H1 (cell line): ENCODE results near the gene C1orf21. TPM values are rescaled to one million over a fixed set of nuclear protein-coding genes. Genes with fewer than 3 reads are reported as not detected.
A peak's percentile ranks its signal among the peaks of the same experiment; 100 is the strongest.

Experiments
- EP300 ChIP-seq, 2 experiments: IDR thresholded peaks; 1 replicate in 1 of 2; 2 replicates in 1 of 2; pipeline ENCODE4 v1.6.1; 2011 to 2012; ENCODE audit warnings: low read depth in 2 of 2, low read length in 2 of 2, mild to moderate bottlenecking in 2 of 2, borderline replicate concordance in 1 of 2, inconsistent platforms in 1 of 2, moderate library complexity in 1 of 2
- GABPA ChIP-seq: IDR thresholded peaks from 2 replicates; pipeline ENCODE4 v1.6.1; 2011; ENCODE audit warnings: mild to moderate bottlenecking, low read length, moderate library complexity, borderline replicate concordance; ENCODE audit not compliant: insufficient read depth
- GTF2F1 ChIP-seq: IDR thresholded peaks from 2 replicates; pipeline ENCODE4 v1.6.1; 2012; ENCODE audit warnings: low read depth, low read length, improper control_type of control experiment, borderline replicate concordance
- NANOG ChIP-seq: IDR thresholded peaks from 2 replicates; pipeline ENCODE4 v1.6.1; 2011; ENCODE audit warnings: low read length, low read depth, mild to moderate bottlenecking, inconsistent platforms; ENCODE audit not compliant: insufficient read depth, poor library complexity, severe bottlenecking
- NRF1 ChIP-seq: IDR thresholded peaks from 2 replicates; pipeline ENCODE4 v1.6.1; 2011; ENCODE audit warnings: mild to moderate bottlenecking, low read depth, low read length, improper control_type of control experiment
- POU5F1 ChIP-seq: IDR thresholded peaks from 2 replicates; pipeline ENCODE4 v1.6.1; 2011; ENCODE audit warnings: low read depth, mild to moderate bottlenecking, low read length, moderate library complexity
- RAD21 ChIP-seq, 2 experiments: IDR thresholded peaks in 1 of 2; conservative IDR thresholded peaks in 1 of 2; 2 replicates each; pipeline ENCODE4 v1.6.1; 2011; ENCODE audit warnings: low read depth in 2 of 2, low read length in 2 of 2, improper control_type of control experiment in 1 of 2, inconsistent platforms in 1 of 2, mild to moderate bottlenecking in 1 of 2, moderate library complexity in 1 of 2
- SIX5 ChIP-seq: IDR thresholded peaks from 2 replicates; pipeline ENCODE4 v1.6.1; 2011; ENCODE audit warnings: mild to moderate bottlenecking, low read depth, low read length
- SP1 ChIP-seq: IDR thresholded peaks from 2 replicates; pipeline ENCODE4 v1.6.1; 2011; ENCODE audit warnings: low read depth, low read length
- SP4 ChIP-seq: IDR thresholded peaks from 2 replicates; pipeline ENCODE4 v1.6.1; 2012; ENCODE audit warnings: low read length, inconsistent platforms
- polyA plus RNA-seq, 7 experiments: library from polyadenylated mRNA; depleted of rRNA in 3 of 7; stranded (reverse) in 5 of 7; unstranded in 2 of 7; fragments of >200 nt in 5 of 7; fragments of 200-250 nt in 2 of 7; gene quantifications; 1 replicate in 5 of 7; 2 replicates in 1 of 7; 4 replicates in 1 of 7; pipeline versions ENCODE4 v1.2.1 to v1.2.3, GENCODE V29; 2011 to 2013; ENCODE audit warnings: missing spikeins in 2 of 7, mixed read lengths in 2 of 7
- total RNA-seq: library from RNA; stranded (reverse); fragmentation: NEBNext Ultra II Directional; extraction: Animal tissue kit (Norgen Biotek cat#: 25700); gene quantifications from 2 replicates; pipeline ENCODE4 v1.2.1, GENCODE V29; 2021

The C1orf21 gene
- total and polyA plus RNA-seq, 2 of the 8 experiments (the other 6 are each of a cell fraction or from before 2014, with no cell fraction given), result 16.6 to 51.0 TPM

DNA sequence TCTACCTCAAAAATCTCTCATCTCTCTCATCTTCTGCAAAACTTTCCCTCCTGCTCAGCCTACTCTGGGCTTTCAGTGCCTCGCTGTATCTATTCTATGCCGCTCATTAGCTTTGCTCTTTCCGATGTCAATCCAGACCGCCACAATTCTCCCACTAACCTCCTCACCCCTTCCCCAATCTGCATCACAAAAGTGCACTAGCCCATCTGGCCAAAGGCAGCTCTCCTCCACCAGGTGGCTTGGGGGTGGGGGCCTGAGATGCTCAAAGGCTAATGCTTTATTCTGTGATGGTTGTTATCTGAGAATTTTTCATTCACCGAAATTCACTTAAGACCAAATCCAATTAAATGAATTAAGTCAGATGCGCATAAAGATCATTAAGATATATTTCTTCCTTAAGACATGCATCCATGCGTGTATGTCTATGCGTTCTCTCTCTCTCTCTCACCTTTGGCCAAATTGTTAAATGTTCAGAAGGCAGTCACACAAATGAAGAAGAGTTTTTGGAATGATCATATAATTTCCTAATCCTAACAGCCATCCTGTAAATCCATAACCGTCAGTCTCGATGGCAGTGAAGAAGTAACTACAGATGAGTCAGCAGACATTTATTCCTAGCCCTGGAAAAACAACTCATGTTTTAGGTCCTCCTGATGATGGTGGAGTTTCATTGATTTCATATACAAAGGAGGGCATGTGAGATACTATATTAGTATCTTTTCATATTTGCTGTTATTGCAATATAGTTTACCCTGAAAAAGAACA lies 111.3 kb downstream of the C1orf21 start (continued):
- TF ChIP-seq POU5F1, result peak; percentile 96
- TF ChIP-seq RAD21 (IDR thresholded peaks at IDR 0.05 in 1 of 2, conservative IDR thresholded peaks at IDR 0.05 in 1 of 2; ENCODE audit: low read depth in 2 of 2, low read length in 2 of 2), result peak in 1 of 2 experiments; percentile 39; a peak in 2 of 4 replicates
- no peak for TF ChIP-seq NRF1
- TF ChIP-seq GABPA, result no peak
- peak; percentile 69 for TF ChIP-seq NANOG
- no peak for TF ChIP-seq SIX5
- no peak for TF ChIP-seq SP4
- no peak for TF ChIP-seq GTF2F1
- TF ChIP-seq EP300 (IDR thresholded peaks at IDR 0.05; ENCODE audit: borderline replicate concordance in 1 of 2, low read depth in 2 of 2, low read length in 2 of 2), result 0 out of 3 replicates have a peak, but pooled peaks of 1 of the 2 experiments have one; percentile 58
- 0 out of 2 replicates have a peak, but pooled peaks have one; percentile 69 for TF ChIP-seq SP1
